ENCODE measurements around the gene CNTNAP2.

- TF ChIP-seq FOXA1 (IDR thresholded peaks at IDR 0.05) (no peak), HDGF (IDR thresholded peaks at IDR 0.05; ENCODE audit: borderline replicate concordance) (no peak), SUZ12 (IDR thresholded peaks at IDR 0.05) (no peak), BHLHE40 (IDR thresholded peaks at IDR 0.05; ENCODE audit: borderline replicate concordance) (no peak), PKNOX1 (IDR thresholded peaks at IDR 0.05) (no peak), ELF4 (IDR thresholded peaks at IDR 0.05) (no peak), SP1 (IDR thresholded peaks at IDR 0.05) (no peak), L3MBTL2 (conservative IDR thresholded peaks at IDR 0.05) (no peak), ZNF384 (IDR thresholded peaks at IDR 0.05) (no peak), FOXM1 (IDR thresholded peaks at IDR 0.05; ENCODE audit: borderline replicate concordance) (no peak), ARNT (IDR thresholded peaks at IDR 0.05) (no peak)
Observed at GRCh38 chr7:146619641-146620040, 503.0 kb downstream of the CNTNAP2 start.
